Fibroblast of lung (primary cell): ENCODE data around the gene FMN1. TPM values are rescaled to one million over a fixed set of nuclear protein-coding genes. Genes with fewer than 3 reads are reported as not detected.

Experiments
- DNase-seq, 2 donors: peaks; one replicate each; pipeline versions ENCODE4 v3.0.0 to v3.0.0-alpha.2; 2010; ENCODE audit warnings: low read depth in 2 of 2
- H2AFZ ChIP-seq: 2 replicates; pipeline ENCODE4 v1.5.1; 2012; ENCODE audit warnings: low read length, control low read depth, inconsistent platforms
- H3K27ac ChIP-seq: 2 replicates; pipeline ENCODE4 v1.5.1; 2011; ENCODE audit warnings: low read length, control low read depth; ENCODE audit not compliant: insufficient read depth
- H3K27me3 ChIP-seq: 2 replicates; pipeline ENCODE4 v1.5.1; 2011; ENCODE audit warnings: mild to moderate bottlenecking, low read length; ENCODE audit not compliant: control insufficient read depth, insufficient read depth
- H3K36me3 ChIP-seq: 2 replicates; pipeline ENCODE4 v1.5.1; 2011; ENCODE audit warnings: low read length; ENCODE audit not compliant: control insufficient read depth, insufficient read depth
- H3K4me1 ChIP-seq: 2 replicates; pipeline ENCODE4 v1.5.1; 2011; ENCODE audit warnings: low read length; ENCODE audit not compliant: control insufficient read depth, insufficient read depth; ENCODE audit errors: extremely low read depth
- H3K4me2 ChIP-seq: 2 replicates; pipeline ENCODE4 v1.5.1; 2011; ENCODE audit warnings: low read length, control low read depth; ENCODE audit not compliant: insufficient read depth; ENCODE audit errors: extremely low read depth
- H3K4me3 ChIP-seq, 4 experiments: fragments of 200-600 bp in 1 of 4; sonication (generic) in 1 of 4; replicated peaks in 1 of 4; 2 replicates each; pipeline ENCODE4 v1.5.1; 2011 to 2016; ENCODE audit warnings: low read length in 4 of 4, low read depth in 3 of 4, mild to moderate bottlenecking in 3 of 4, control low read depth in 2 of 4, inconsistent platforms in 1 of 4, mixed read lengths in 1 of 4; ENCODE audit not compliant: insufficient read depth in 1 of 4; ENCODE audit errors: control extremely low read depth in 1 of 4
- H3K79me2 ChIP-seq: 2 replicates; pipeline ENCODE4 v1.5.1; 2012; ENCODE audit warnings: mild to moderate bottlenecking, low read length, inconsistent platforms; ENCODE audit not compliant: control insufficient read depth, insufficient read depth
- H3K9ac ChIP-seq: 2 replicates; pipeline ENCODE4 v1.5.1; 2011; ENCODE audit warnings: mild to moderate bottlenecking, low read length, control low read depth; ENCODE audit not compliant: insufficient read depth
- H3K9me3 ChIP-seq: 2 replicates; pipeline ENCODE4 v1.5.1; 2012; ENCODE audit warnings: low read depth, low read length; ENCODE audit not compliant: control insufficient read depth, insufficient read depth
- H4K20me1 ChIP-seq: 2 replicates; pipeline ENCODE4 v1.5.1; 2011; ENCODE audit warnings: low read length; ENCODE audit not compliant: control insufficient read depth, insufficient read depth; ENCODE audit errors: extremely low read depth
- CTCF ChIP-seq, 2 donors: IDR thresholded peaks in 1 of 2; conservative IDR thresholded peaks in 1 of 2; 1 replicate in 1 of 2; 2 replicates in 1 of 2; pipeline ENCODE4 v1.5.1; 2011 to 2012; ENCODE audit warnings: low read length in 2 of 2, control low read depth in 1 of 2, inconsistent platforms in 1 of 2, low read depth in 1 of 2, mild to moderate bottlenecking in 1 of 2
- EZH2 ChIP-seq: IDR thresholded peaks from 2 replicates; pipeline ENCODE4 v1.5.1; 2012; ENCODE audit warnings: low read length, control low read depth, mild to moderate bottlenecking; ENCODE audit errors: missing control alignments
- polyA plus RNA-seq, 2 donors: library from polyadenylated mRNA; depleted of rRNA in 1 of 2; stranded (reverse) in 1 of 2; unstranded in 1 of 2; fragments of >200 nt; gene quantifications; 2 replicates each; pipeline ENCODE4 v1.2.1, GENCODE V29; 2011 to 2012; ENCODE audit warnings: missing spikeins in 1 of 2
- total RNA-seq: library from RNA; depleted of rRNA; stranded (reverse); fragments of >200 nt; gene quantifications from 2 replicates; pipeline ENCODE4 v1.2.1, GENCODE V29; 2014

Gene FMN1
- total and polyA plus RNA-seq, 2 donors (not counting 1 experiment from before 2014, with no cell fraction given) = 7.5 to 43.8 TPM

GRCh38 chr15:33107950-33108349 lies 86.6 kb downstream of the FMN1 start:
- no peak overlapping the region for H3K4me2 ChIP-seq
- no peak for TF ChIP-seq EZH2
- no peak for TF ChIP-seq CTCF (conservative IDR thresholded peaks at IDR 0.05 in 1 of 2, IDR thresholded peaks at IDR 0.05 in 1 of 2; ENCODE audit: low read depth in 1 of 2, low read length in 2 of 2)
- no peak overlapping the region for H3K4me3 ChIP-seq
- H3K36me3 ChIP-seq = no peaks in the 10 kb centered on the region
- no peak overlapping the region for H3K9ac ChIP-seq
- H3K9me3 ChIP-seq = no peaks in the 10 kb centered on the region
- no peak overlapping the region for H2AFZ ChIP-seq
- no peaks in the 10 kb centered on the region for H4K20me1 ChIP-seq
- peaks cover 18% of the 10 kb centered on the region for H3K4me1 ChIP-seq
- no peak overlapping the region for H3K27ac ChIP-seq
- no peaks in the 10 kb centered on the region for H3K27me3 ChIP-seq
- peak; percentile 20 to 35 for DNase-seq
- peaks cover 4% of the 10 kb centered on the region for H3K79me2 ChIP-seq

GRCh38 chr15:33104212-33104611 lies 90.3 kb downstream of the FMN1 start:
- H3K9ac ChIP-seq = no peak overlapping the region
- no peak overlapping the region for H2AFZ ChIP-seq
- no peaks in the 10 kb centered on the region for H3K27me3 ChIP-seq
- no peaks in the 10 kb centered on the region for H3K36me3 ChIP-seq
- H4K20me1 ChIP-seq = no peaks in the 10 kb centered on the region
- peak overlapping the region; percentile 7 for H3K4me2 ChIP-seq
- DNase-seq = peak; percentile 87 to 90
- no peaks in the 10 kb centered on the region for H3K9me3 ChIP-seq
- TF ChIP-seq CTCF (conservative IDR thresholded peaks at IDR 0.05 in 1 of 2, IDR thresholded peaks at IDR 0.05 in 1 of 2; ENCODE audit: low read depth in 1 of 2, low read length in 2 of 2) (no peak), EZH2 (no peak)
- peaks cover 10% of the 10 kb centered on the region for H3K4me1 ChIP-seq
- H3K79me2 ChIP-seq = peaks cover 4% of the 10 kb centered on the region
- H3K27ac ChIP-seq = peak overlapping the region; percentile 42
- no peak overlapping the region for H3K4me3 ChIP-seq

DNA sequence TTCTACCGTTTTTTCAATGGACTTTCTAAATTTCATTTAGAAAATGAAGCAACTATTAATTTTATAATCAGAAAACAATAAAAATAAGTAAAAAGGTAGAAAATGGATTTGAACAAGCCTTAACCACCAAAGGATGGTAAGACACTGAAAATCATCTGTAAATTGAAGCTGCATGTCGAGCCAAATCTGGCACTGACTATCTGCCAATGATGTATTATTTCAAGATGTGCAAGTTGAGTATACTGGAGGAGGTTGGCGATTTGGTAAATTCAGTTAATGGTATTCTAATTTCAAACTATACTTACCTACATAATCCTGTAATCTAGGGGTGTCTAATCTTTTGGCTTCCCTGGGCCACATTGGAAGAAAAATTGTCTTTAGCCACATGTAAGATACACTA lies 93.5 kb downstream of the FMN1 start:
- no peak overlapping the region for H3K4me3 ChIP-seq
- H3K79me2 ChIP-seq = peaks cover 11% of the 10 kb centered on the region
- TF ChIP-seq EZH2 = no peak
- no peak for TF ChIP-seq CTCF (conservative IDR thresholded peaks at IDR 0.05 in 1 of 2, IDR thresholded peaks at IDR 0.05 in 1 of 2; ENCODE audit: low read depth in 1 of 2, low read length in 2 of 2)
- peaks cover 16% of the 10 kb centered on the region for H3K4me1 ChIP-seq
- no peak overlapping the region for H3K9ac ChIP-seq
- no peak overlapping the region for H3K4me2 ChIP-seq
- no peaks in the 10 kb centered on the region for H3K27me3 ChIP-seq
- no peak overlapping the region for H2AFZ ChIP-seq
- no peaks in the 10 kb centered on the region for H3K36me3 ChIP-seq
- no peak for DNase-seq
- no peaks in the 10 kb centered on the region for H4K20me1 ChIP-seq
- H3K9me3 ChIP-seq = no peaks in the 10 kb centered on the region
- no peak overlapping the region for H3K27ac ChIP-seq
